Breast epithelium (tissue), 4 donors: Measurements from ENCODE around the gene PARM1. TPM values are rescaled to one million over a fixed set of nuclear protein-coding genes. Genes with fewer than 3 reads are reported as not detected.

Experiments
- DNase-seq, 2 donors: peaks; one replicate each; pipeline ENCODE4 v3.0.0-alpha.2; 2019; ENCODE audit warnings: low spot score in 2 of 2
- H3K27ac ChIP-seq, 2 donors: fragments of 200-600 bp; sonication (generic) in 1 of 2; one replicate each; pipeline ENCODE4 v1.5.1; 2016 to 2019; ENCODE audit warnings: mild to moderate bottlenecking in 1 of 2
- H3K27me3 ChIP-seq, 2 donors: fragments of 200-600 bp; sonication (generic) in 1 of 2; one replicate each; pipeline versions ENCODE4 v1.5.1 to v1.6.0; 2017 to 2019; ENCODE audit warnings: control low read depth in 1 of 2, mild to moderate bottlenecking in 1 of 2
- H3K36me3 ChIP-seq: fragments of 200-600 bp; one replicate; pipeline ENCODE4 v1.5.1; 2019
- H3K4me1 ChIP-seq, 2 donors: fragments of 200-600 bp; sonication (generic); one replicate each; pipeline ENCODE4 v1.5.1; 2016 to 2019; ENCODE audit warnings: control low read depth in 1 of 2
- H3K4me3 ChIP-seq, 3 donors: fragments of 200-600 bp; sonication (generic); 1 replicate in 2 of 3; 2 replicates in 1 of 3; pipeline ENCODE4 v1.5.1; 2016 to 2019; ENCODE audit warnings: mild to moderate bottlenecking in 3 of 3, moderate library complexity in 2 of 3
- H3K9me3 ChIP-seq, 2 donors: fragments of 200-600 bp; sonication (generic) in 1 of 2; one replicate each; pipeline ENCODE4 v1.5.1; 2016 to 2019; ENCODE audit warnings: control low read depth in 1 of 2
- POLR2A ChIP-seq: fragments of 450-650 bp; IDR thresholded peaks from one replicate; pipeline ENCODE4 v1.6.1; 2016; ENCODE audit warnings: antibody characterized with exemption, mild to moderate bottlenecking, moderate library complexity
- POLR2AphosphoS5 ChIP-seq, 3 donors: sonication (generic); formaldehyde crosslinking; IDR thresholded peaks; one replicate each; pipeline ENCODE4 v1.6.1; 2017; ENCODE audit warnings: antibody characterized with exemption in 3 of 3
- intact Hi-C: fragments of 100-400 bp; cut with DNase I; formaldehyde crosslinking; loops from one replicate; pipeline ENCODE4 v1.15.1; 2023; ENCODE audit warnings: low total_unique reads
- total RNA-seq, 3 donors: library from RNA; depleted of rRNA; stranded (reverse); fragments of >200 nt; gene quantifications; one replicate each; pipeline ENCODE4 v1.1.0, GENCODE V29; 2016
- TF ChIP-seq, protein P1 (sequence below), 3 donors: fragments of 450-650 bp; IDR thresholded peaks; one replicate each; pipeline ENCODE4 v1.5.1; 2016 to 2017; ENCODE audit warnings: antibody characterized with exemption in 3 of 3, mild to moderate bottlenecking in 3 of 3, moderate library complexity in 3 of 3

PARM1 gene
- total RNA-seq, 3 donors from 2014 or later: 12.1 to 41.1 (median 18.0) TPM

DNA sequence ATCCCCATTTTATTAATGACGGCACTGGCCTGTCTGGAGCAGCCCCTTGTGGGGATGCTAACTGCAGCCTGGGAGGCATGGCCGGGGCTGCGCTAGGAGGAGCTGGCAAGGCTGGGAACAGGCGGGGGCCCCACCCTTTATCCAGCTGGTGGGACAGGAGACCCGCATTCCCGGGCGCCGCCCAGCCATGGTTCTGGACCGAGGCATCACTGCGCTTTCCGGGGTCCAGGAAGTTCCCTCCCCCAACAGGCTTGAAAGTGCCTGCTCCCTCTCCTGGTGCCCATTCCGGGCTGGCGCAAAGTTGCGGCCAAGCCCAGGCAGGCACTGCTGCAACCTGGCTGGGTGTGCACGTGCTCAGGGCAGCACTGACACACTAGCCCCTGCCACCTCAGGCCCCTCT is 124.5 kb downstream of the PARM1 start:
- Histone ChIP-seq H3K27ac (no peak overlapping the region), H3K4me1 (no peaks in the 10 kb centered on the region), H3K27me3 (peaks cover 0 to 3% of the 10 kb centered on the region in 2 donors), H3K36me3 (no peaks in the 10 kb centered on the region), H3K4me3 (no peak overlapping the region), H3K9me3 (no peaks in the 10 kb centered on the region)
- TF ChIP-seq, protein P1, sequence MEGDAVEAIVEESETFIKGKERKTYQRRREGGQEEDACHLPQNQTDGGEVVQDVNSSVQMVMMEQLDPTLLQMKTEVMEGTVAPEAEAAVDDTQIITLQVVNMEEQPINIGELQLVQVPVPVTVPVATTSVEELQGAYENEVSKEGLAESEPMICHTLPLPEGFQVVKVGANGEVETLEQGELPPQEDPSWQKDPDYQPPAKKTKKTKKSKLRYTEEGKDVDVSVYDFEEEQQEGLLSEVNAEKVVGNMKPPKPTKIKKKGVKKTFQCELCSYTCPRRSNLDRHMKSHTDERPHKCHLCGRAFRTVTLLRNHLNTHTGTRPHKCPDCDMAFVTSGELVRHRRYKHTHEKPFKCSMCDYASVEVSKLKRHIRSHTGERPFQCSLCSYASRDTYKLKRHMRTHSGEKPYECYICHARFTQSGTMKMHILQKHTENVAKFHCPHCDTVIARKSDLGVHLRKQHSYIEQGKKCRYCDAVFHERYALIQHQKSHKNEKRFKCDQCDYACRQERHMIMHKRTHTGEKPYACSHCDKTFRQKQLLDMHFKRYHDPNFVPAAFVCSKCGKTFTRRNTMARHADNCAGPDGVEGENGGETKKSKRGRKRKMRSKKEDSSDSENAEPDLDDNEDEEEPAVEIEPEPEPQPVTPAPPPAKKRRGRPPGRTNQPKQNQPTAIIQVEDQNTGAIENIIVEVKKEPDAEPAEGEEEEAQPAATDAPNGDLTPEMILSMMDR (IDR thresholded peaks at IDR 0.05): no peak
- TF ChIP-seq POLR2A: no peak
- TF ChIP-seq POLR2AphosphoS5 (IDR thresholded peaks at IDR 0.05): no peak
- intact Hi-C loops: no loop called here
- no peak for DNase-seq

DNA sequence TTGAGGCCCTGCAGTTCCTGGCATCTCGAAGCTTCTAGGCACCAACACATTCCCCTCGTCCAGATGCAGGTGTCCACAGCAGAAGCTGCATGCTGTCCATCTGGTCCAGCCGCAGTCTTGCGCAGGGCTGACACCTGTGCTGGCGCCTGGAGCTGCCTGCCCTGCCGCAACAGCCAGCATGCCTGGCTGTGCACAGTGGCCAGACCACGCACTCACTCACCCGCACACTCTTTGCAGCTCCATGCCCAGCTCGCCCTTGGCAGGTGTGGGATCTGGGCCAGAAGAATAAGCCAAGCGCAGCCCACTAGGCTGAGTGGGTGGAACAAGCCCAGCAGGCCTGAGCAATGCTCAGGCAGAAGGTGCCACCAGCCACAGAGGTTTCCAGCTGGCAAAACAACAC is 125.6 kb downstream of the PARM1 start:
- peaks cover 0 to 3% of the 10 kb centered on the region in 2 donors for H3K27me3 ChIP-seq
- H3K27ac ChIP-seq: no peak overlapping the region
- H3K4me3 ChIP-seq: no peak overlapping the region
- no peak for DNase-seq
- no peak for TF ChIP-seq POLR2A
- no peaks in the 10 kb centered on the region for H3K9me3 ChIP-seq
- no peaks in the 10 kb centered on the region for H3K36me3 ChIP-seq
- no peaks in the 10 kb centered on the region for H3K4me1 ChIP-seq
- intact Hi-C loops: no loop called here

DNA sequence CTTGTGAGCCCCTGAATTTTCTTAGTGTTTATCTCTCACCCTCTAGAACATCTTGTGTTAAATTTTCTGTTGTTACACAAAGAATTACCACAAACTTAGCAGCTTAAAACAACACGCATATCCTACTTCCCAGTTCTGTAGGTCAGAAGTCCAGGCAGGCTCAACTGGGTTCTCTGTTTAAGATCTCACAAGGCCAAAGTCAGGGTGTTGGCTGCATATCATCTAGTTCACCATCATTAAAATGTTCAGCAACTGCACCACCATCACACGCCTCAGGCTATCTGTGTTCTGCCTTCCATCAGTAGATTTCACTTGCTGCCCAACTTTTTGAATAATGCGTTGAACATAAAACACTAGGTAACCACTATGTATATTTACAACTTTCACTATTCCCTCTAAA is 130.5 kb downstream of the PARM1 start:
- Histone ChIP-seq H3K4me1 (no peaks in the 10 kb centered on the region), H3K27me3 (peaks cover 0 to 3% of the 10 kb centered on the region in 2 donors), H3K9me3 (no peaks in the 10 kb centered on the region), H3K27ac (no peak overlapping the region), H3K36me3 (no peaks in the 10 kb centered on the region), H3K4me3 (no peak overlapping the region)
- no peak for DNase-seq
- TF ChIP-seq, protein P1 (IDR thresholded peaks at IDR 0.05): no peak
- TF ChIP-seq POLR2A (no peak), POLR2AphosphoS5 (IDR thresholded peaks at IDR 0.05) (no peak)
- intact Hi-C loops: no loop called here

DNA sequence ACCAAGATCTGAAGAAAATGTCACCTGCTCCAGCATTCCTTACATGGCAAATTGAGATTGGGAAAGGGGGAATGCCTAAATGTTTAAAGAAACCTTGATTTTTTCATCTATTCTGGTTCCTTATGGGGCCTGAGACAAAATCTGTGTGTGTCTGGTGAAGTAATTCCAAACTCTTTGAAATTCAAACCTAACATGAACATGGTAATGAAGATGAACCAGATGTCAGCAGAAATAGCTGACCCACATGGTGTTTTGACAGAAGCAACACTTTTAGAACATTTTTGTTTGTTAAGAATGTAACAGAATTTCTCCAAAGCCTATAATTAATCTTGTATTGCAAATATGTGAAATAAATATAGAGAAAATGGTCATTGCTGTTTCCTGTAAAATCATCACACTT is 133.0 kb downstream of the PARM1 start:
- Histone ChIP-seq H3K4me3 (no peak overlapping the region), H3K9me3 (no peaks in the 10 kb centered on the region), H3K27me3 (peaks cover 0 to 3% of the 10 kb centered on the region in 2 donors), H3K36me3 (no peaks in the 10 kb centered on the region), H3K27ac (no peak overlapping the region), H3K4me1 (no peaks in the 10 kb centered on the region)
- intact Hi-C loops: no loop called here
- TF ChIP-seq, protein P1 (IDR thresholded peaks at IDR 0.05): no peak
- no peak for TF ChIP-seq POLR2AphosphoS5 (IDR thresholded peaks at IDR 0.05)
- TF ChIP-seq POLR2A: no peak
- no peak for DNase-seq

DNA sequence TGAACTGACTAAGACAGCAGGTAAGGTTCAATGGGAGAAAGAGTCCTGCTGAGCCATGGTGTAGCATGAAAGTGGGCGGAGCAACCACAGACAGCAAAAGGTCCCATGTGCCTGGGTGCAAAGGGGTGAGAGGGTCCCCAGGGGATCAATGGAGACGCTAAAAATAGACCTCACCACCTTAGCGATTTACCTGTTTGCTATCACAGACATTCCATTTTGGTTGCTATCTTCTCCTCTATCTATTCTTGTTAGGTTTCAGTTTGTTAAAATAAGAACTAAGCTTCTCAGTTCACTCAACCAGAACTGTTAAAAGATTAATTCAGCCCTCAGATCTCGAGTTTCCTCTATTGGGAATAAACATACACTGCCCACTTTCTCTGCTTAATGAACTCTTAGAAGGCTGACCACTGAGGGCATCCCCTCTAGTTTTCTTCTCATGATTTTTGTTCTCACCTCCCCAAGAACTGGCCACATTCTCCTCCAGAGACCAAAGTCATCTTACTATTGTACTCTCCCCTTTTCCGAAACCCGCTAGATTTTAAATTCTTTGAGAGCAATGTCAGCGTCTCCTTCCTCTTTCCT is 136.7 kb downstream of the PARM1 start:
- TF ChIP-seq, protein P1 (IDR thresholded peaks at IDR 0.05): no peak
- Histone ChIP-seq H3K36me3 (no peaks in the 10 kb centered on the region), H3K27ac (no peak overlapping the region), H3K9me3 (no peaks in the 10 kb centered on the region), H3K4me1 (no peaks in the 10 kb centered on the region), H3K27me3 (no peaks in the 10 kb centered on the region), H3K4me3 (no peak overlapping the region)
- DNase-seq: no peak
- intact Hi-C loops: no loop called here

DNA sequence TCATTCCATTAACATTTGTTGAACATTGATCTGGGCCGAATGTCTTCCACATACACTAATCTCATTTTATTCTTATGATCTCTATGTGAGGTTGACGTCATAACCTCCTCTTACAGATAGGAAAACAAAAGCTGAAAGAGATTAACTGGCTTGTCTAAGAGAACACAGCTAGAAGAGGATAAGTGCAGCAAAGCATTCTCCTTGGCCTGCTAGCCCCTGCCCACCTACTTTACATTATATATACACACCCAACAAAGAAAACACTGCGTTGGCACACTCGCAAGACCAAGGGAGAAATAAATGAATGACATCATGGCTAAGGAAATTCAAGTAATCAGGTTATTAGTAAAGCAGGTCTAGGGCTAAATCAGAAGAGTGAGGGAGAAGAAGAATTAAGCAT is 138.4 kb downstream of the PARM1 start:
- H3K4me1 ChIP-seq: no peaks in the 10 kb centered on the region
- no peaks in the 10 kb centered on the region for H3K27me3 ChIP-seq
- no peak for TF ChIP-seq POLR2A
- TF ChIP-seq, protein P1 (IDR thresholded peaks at IDR 0.05): no peak
- TF ChIP-seq POLR2AphosphoS5 (IDR thresholded peaks at IDR 0.05): no peak
- intact Hi-C loops: no loop called here
- H3K36me3 ChIP-seq: no peaks in the 10 kb centered on the region
- H3K27ac ChIP-seq: no peak overlapping the region
- H3K9me3 ChIP-seq: no peaks in the 10 kb centered on the region
- H3K4me3 ChIP-seq: no peak overlapping the region
- no peak for DNase-seq
